OCI-LY7 (cell line): ENCODE results near the gene ZFAND2B. TPM values are rescaled to one million over a fixed set of nuclear protein-coding genes. Genes with fewer than 3 reads are reported as not detected.

Experiments
- BruUV-seq: library from RNA; stranded (reverse); fragments of 400-500 nt; replicated peaks from 2 replicates; lab custom pipeline; 2021; lab: Mats Ljungman, UMichigan
- CTCF ChIA-PET: fragments of 300-600 bp; sonication (Branson Sonifier 250); formaldehyde crosslinking; loops from one replicate; lab custom pipeline; 2022; ENCODE audit warnings: antibody characterized with exemption; ENCODE audit not compliant: unreplicated experiment; lab: Charles Lee
- POLR2A ChIA-PET: fragments of 300-600 bp; sonication (Branson Sonifier 250); formaldehyde crosslinking; loops from one replicate; lab custom pipeline; 2022; ENCODE audit warnings: antibody characterized with exemption; lab: Charles Lee
- DNase-seq: peaks from one replicate; pipeline ENCODE4 v3.0.0-alpha.2; 2015; ENCODE audit warnings: low spot score
- H2AFZ ChIP-seq: fragments of 200-600 bp; sonication (generic), shearing (Covaris generic); 2 replicates; pipeline ENCODE4 v1.6.1; 2014; ENCODE audit warnings: mild to moderate bottlenecking, antibody characterized with exemption, low read length, moderate library complexity
- H3K27ac ChIP-seq: fragments of 200-600 bp; sonication (generic); 2 replicates; pipeline ENCODE4 v1.5.1; 2014; ENCODE audit warnings: mixed run types, low read depth, mild to moderate bottlenecking, moderate library complexity, low read length, inconsistent platforms; ENCODE audit not compliant: poor library complexity, severe bottlenecking
- H3K36me3 ChIP-seq: fragments of 200-600 bp; sonication (generic); 2 replicates; pipeline ENCODE4 v1.6.1; 2014; ENCODE audit warnings: mild to moderate bottlenecking, antibody characterized with exemption, low read length, moderate library complexity, mixed read lengths; ENCODE audit not compliant: insufficient read depth
- H3K4me1 ChIP-seq: fragments of 200-600 bp; sonication (generic); 2 replicates; pipeline ENCODE4 v1.5.1; 2014; ENCODE audit warnings: mild to moderate bottlenecking, low read length; ENCODE audit not compliant: insufficient read depth, poor library complexity, severe bottlenecking
- H3K4me2 ChIP-seq: fragments of 200-600 bp; sonication (generic); 2 replicates; pipeline ENCODE4 v1.6.1; 2014; ENCODE audit warnings: mild to moderate bottlenecking, low read length
- H3K4me3 ChIP-seq: fragments of 200-600 bp; sonication (generic); 2 replicates; pipeline ENCODE4 v1.5.1; 2014; ENCODE audit warnings: mild to moderate bottlenecking, low read depth, low read length; ENCODE audit not compliant: poor library complexity, severe bottlenecking
- H3K79me2 ChIP-seq: fragments of 200-600 bp; sonication (generic); 2 replicates; pipeline ENCODE4 v1.6.1; 2016; ENCODE audit warnings: low read depth, mild to moderate bottlenecking, low read length, moderate library complexity, mixed read lengths; ENCODE audit not compliant: insufficient read depth
- H3K9me2 ChIP-seq: fragments of 200-600 bp; sonication (generic); 2 replicates; pipeline ENCODE4 v1.6.1; 2016; ENCODE audit warnings: mild to moderate bottlenecking, low read length, mixed read lengths; ENCODE audit not compliant: insufficient read depth
- H3K9me3 ChIP-seq: fragments of 200-600 bp; sonication (generic); 2 replicates; pipeline ENCODE4 v1.6.1; 2014; ENCODE audit warnings: mild to moderate bottlenecking, mixed run types, low read length, mixed read lengths
- H4K20me1 ChIP-seq: fragments of 200-600 bp; sonication (generic); 2 replicates; pipeline ENCODE4 v1.6.1; 2014; ENCODE audit warnings: mild to moderate bottlenecking, antibody characterized with exemption, low read length, moderate library complexity, mixed read lengths; ENCODE audit not compliant: insufficient read depth
- EZH2phosphoT487 ChIP-seq: fragments of 200-600 bp; sonication (generic); IDR thresholded peaks from 2 replicates; pipeline ENCODE4 v1.6.1; 2018; ENCODE audit warnings: low read depth, borderline replicate concordance, mild to moderate bottlenecking, mixed run types, antibody characterized with exemption, low read length, moderate library complexity, mixed read lengths
- intact Hi-C: fragments of 100-400 bp; cut with micrococcal nuclease; formaldehyde crosslinking; loops from one replicate; pipeline ENCODE4 v1.10.0; 2022; ENCODE audit not compliant: unreplicated experiment
- total RNA-seq, 2 experiments: library from RNA; depleted of rRNA in 1 of 2; stranded (reverse); fragments of >200 nt in 1 of 2; shearing (Covaris generic) in 1 of 2; gene quantifications; 2 replicates each; pipeline ENCODE4 v1.2.3, GENCODE V29; 2014 to 2022
- TF ChIP-seq, protein P1 (sequence below): fragments of 200-600 bp; sonication (generic); conservative IDR thresholded peaks from 2 replicates; pipeline ENCODE4 v1.5.1; 2014; ENCODE audit warnings: mild to moderate bottlenecking, antibody characterized with exemption, low read length, moderate library complexity, mixed read lengths

The ZFAND2B gene
- total RNA-seq, 2 experiments from 2014 or later = 35.9 to 51.6 TPM

- Histone ChIP-seq H3K36me3 (peaks cover 44% of the 10 kb centered on the region), H3K4me3 (peak overlapping the region; percentile 69), H3K9me3 (peaks cover 8% of the 10 kb centered on the region; the same call in 1 of the 2 replicates), H3K4me1 (peaks cover 17% of the 10 kb centered on the region), H3K27ac (no peak overlapping the region), H3K9me2 (no peaks in the 10 kb centered on the region), H4K20me1 (no peaks in the 10 kb centered on the region), H3K79me2 (peaks cover 4% of the 10 kb centered on the region; the same call in 1 of the 2 replicates), H2AFZ (no peak overlapping the region), H3K4me2 (peak overlapping the region; percentile 93)
- no TSS peak for BruUV-seq
- no peak for DNase-seq
- TF ChIP-seq EZH2phosphoT487 = no peak
- TF ChIP-seq, protein P1, sequence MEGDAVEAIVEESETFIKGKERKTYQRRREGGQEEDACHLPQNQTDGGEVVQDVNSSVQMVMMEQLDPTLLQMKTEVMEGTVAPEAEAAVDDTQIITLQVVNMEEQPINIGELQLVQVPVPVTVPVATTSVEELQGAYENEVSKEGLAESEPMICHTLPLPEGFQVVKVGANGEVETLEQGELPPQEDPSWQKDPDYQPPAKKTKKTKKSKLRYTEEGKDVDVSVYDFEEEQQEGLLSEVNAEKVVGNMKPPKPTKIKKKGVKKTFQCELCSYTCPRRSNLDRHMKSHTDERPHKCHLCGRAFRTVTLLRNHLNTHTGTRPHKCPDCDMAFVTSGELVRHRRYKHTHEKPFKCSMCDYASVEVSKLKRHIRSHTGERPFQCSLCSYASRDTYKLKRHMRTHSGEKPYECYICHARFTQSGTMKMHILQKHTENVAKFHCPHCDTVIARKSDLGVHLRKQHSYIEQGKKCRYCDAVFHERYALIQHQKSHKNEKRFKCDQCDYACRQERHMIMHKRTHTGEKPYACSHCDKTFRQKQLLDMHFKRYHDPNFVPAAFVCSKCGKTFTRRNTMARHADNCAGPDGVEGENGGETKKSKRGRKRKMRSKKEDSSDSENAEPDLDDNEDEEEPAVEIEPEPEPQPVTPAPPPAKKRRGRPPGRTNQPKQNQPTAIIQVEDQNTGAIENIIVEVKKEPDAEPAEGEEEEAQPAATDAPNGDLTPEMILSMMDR = no peak
- ChIA-PET POLR2A (interaction anchor here (0.6 to 1.4 kb wide), 3 partner anchors 19 to 38 kb away, joined by 3 to 6 read pairs (median 3); partner anchors contain the start of gene CNPPD1), CTCF (interaction anchor here (1.0 kb wide), 1 partner anchor 31 kb away, joined by 3 read pairs; the partner anchor contains the start of gene CNPPD1)
- intact Hi-C loops = loop anchor here (1.0 kb wide), 1 partner anchor 37 kb away; the partner anchor contains the start of genes GLB1L and STK16
Measured at GRCh38 chr2:219207884-219208740, 1.5 kb downstream of the ZFAND2B start.

DNA sequence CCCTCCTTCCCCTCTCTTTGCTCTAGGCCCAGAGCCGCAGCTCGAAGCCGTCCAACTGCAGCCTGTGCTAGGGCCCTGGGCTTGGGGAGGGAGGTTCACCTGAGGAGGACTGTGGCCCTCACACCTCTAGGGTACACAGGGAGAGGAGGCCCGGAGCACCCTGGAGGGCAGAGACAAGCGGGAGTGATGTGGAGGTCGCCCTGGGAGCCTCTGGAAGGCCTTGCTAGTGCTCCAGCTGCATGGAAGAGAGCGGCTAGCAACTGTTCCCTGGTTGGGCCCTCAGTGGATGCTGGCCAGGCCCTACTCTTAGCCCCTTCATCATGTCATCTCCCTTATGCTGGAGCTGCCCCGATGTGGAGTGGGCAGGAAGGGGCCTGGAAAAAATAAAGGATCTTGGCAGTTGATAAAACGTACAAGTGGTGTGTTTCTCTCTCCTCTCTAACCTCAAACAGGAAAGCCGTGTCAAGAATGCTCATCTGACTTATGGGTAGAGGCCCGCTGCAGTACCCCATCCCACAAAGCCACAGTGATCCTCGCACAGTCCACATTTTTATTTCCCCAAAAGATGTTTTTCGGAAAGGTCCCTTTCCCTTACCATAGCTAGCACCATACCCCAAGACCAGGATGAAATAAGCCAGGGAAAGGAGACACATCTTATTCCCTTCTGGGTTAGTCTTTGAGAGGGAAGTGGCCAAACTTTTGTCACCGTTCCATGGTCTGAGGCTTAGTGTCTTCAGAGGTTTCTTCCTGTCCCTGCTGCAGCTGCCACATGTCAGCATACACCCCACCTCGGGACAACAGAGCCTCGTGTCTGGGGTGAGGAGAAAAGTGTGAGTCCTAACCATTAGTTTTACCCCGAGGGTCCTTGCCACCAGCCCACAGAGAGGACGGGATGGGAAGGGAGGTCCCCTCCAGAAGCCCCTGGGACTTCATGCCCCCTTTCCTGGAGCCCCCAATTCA is 2.9 kb downstream of the ZFAND2B start:
- no TSS peak for BruUV-seq
- peaks cover 4% of the 10 kb centered on the region; the same call in 1 of the 2 replicates for H3K79me2 ChIP-seq
- no peak for TF ChIP-seq EZH2phosphoT487
- TF ChIP-seq, protein P1 = no peak
- no peaks in the 10 kb centered on the region for H3K9me2 ChIP-seq
- H3K36me3 ChIP-seq = peaks cover 46% of the 10 kb centered on the region
- H2AFZ ChIP-seq = no peak overlapping the region
- no peak overlapping the region for H3K4me3 ChIP-seq
- H4K20me1 ChIP-seq = no peaks in the 10 kb centered on the region
- intact Hi-C loops = no loop called here
- peaks cover 7% of the 10 kb centered on the region; the same call in 1 of the 2 replicates for H3K9me3 ChIP-seq
- no peak overlapping the region for H3K27ac ChIP-seq
- POLR2A ChIA-PET = no interaction called here
- H3K4me2 ChIP-seq = no peak overlapping the region
- DNase-seq = no peak
- H3K4me1 ChIP-seq = peaks cover 17% of the 10 kb centered on the region
- CTCF ChIA-PET = no interaction called here
